Measurements from ENCODE around the gene S1PR4.
A peak's percentile ranks its signal among the peaks of the same experiment; 100 is the strongest.

The S1PR4 gene

DNA sequence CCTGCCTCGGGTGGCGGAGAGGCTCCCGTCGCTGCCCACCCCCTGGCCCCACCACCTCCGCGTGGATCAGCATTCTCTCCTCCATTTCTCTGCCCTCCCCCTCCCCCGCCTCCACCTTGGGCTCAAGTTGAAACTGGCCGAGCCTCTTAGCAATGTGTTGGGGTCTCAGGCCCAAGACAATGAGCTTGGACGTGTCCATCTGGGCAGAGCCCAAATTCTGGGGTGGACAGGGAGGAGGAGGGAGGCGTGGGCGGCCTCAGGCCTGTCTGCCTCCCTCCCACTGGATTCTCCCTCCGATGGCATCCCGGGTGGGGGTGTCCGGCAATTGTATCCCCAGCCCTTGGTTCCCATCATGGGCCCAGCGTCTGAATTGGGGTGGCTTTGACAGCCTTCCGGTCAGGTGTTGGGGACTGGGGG lies 47.1 kb downstream of the S1PR4 start:
- H3K4me3 ChIP-seq: no peak overlapping the region; the same call in 1 of the 2 replicates
- no peaks in the 10 kb centered on the region for H3K36me3 ChIP-seq
- no peak overlapping the region for H3K9ac ChIP-seq
- no peaks in the 10 kb centered on the region for H3K9me3 ChIP-seq
- peaks cover 53% of the 10 kb centered on the region for H3K4me1 ChIP-seq
- H3K4me2 ChIP-seq: peak overlapping the region; percentile 62
- H3K27me3 ChIP-seq: peaks cover 11% of the 10 kb centered on the region; the same call in 1 of the 2 replicates
- no peak overlapping the region for H3K27ac ChIP-seq
- H4K20me1 ChIP-seq: peaks cover 31% of the 10 kb centered on the region; the same call in 1 of the 2 replicates
- TF ChIP-seq Cebpa-rat (IDR thresholded peaks at IDR 0.05): no peak

DNA sequence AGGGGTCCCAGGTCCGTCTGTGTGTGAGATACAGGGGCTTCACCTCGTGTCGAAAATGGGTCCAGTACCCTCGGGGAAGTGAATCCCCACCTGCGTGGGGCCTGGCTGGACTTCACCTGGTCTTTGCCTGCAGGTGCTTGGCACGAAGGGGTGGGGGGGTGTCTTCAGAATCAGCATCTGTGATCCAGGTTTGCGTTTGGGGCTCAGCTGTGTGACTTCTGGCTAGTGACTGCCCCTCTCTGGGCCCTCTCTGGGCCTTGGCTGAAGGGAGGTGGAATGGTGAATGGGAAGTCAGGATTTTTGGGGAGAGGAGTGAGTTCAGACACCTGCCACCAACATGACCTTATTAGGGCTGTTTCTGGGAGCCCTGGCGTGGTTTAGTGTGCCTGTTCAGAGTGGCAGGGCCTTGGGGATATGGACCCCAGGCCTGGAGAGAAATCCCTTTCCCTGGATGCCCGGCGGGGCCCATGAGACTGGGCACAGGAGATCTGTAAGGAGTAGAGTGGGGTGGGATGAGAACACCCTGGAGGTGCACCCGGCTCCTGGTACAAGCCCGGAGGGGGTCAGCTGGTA lies 48.6 kb downstream of the S1PR4 start:
- no peak for TF ChIP-seq Cebpa-rat (IDR thresholded peaks at IDR 0.05)
- H3K4me2 ChIP-seq: peak overlapping the region; percentile 68; the same call in 1 of the 2 replicates
- H3K9ac ChIP-seq: no peak overlapping the region
- no peaks in the 10 kb centered on the region for H3K9me3 ChIP-seq
- no peak overlapping the region for H3K27ac ChIP-seq
- H3K4me3 ChIP-seq: no peak overlapping the region
- H3K27me3 ChIP-seq: peaks cover 11% of the 10 kb centered on the region; the same call in 1 of the 2 replicates
- no peaks in the 10 kb centered on the region for H3K36me3 ChIP-seq
- peaks cover 46% of the 10 kb centered on the region for H3K4me1 ChIP-seq
- H4K20me1 ChIP-seq: peaks cover 35% of the 10 kb centered on the region; the same call in 1 of the 2 replicates

DNA sequence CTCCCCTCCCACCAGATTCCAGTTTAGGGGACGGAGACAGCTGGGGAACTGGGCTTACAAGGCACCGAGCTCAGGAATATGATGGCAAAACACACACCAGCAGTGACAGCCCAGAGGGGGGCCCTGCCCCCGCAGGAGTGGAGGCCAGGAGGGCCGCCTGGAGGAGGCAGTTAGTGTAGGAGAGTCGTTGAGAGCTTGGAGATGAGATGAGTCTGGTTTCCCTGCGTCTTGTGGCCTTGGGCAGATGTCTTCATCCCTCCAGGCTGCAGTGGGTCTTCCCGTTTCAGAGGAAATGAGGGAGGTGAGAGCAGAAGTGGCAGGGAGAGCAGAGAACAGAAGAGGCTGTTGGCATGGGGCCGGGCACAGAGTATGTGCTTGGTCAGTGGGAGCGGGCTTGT lies 50.8 kb downstream of the S1PR4 start:
- Histone ChIP-seq H3K27me3 (peaks cover 11% of the 10 kb centered on the region; the same call in 1 of the 2 replicates), H3K4me1 (peaks cover 42% of the 10 kb centered on the region), H4K20me1 (peaks cover 35% of the 10 kb centered on the region; the same call in 1 of the 2 replicates), H3K9ac (no peak overlapping the region), H3K4me3 (no peak overlapping the region), H3K4me2 (peak overlapping the region; percentile 74), H3K9me3 (no peaks in the 10 kb centered on the region), H3K36me3 (no peaks in the 10 kb centered on the region), H3K27ac (no peak overlapping the region)
- TF ChIP-seq Cebpa-rat (IDR thresholded peaks at IDR 0.05): no peak

Measured in BLaER1 (cell line).